GM18951 (cell line): ENCODE measurements around the gene CCNT1.
"Not testable (repeated sequence)": the region's sequence is repeated elsewhere in the genome, so short reads cannot be mapped to it uniquely, and the experiment has no call there.

ENCODE experiments used
- POLR2A ChIP-seq: IDR thresholded peaks from 4 replicates; pipeline ENCODE4 v1.6.1; 2011; ENCODE audit warnings: mild to moderate bottlenecking; ENCODE audit not compliant: insufficient read length, insufficient read depth; ENCODE audit errors: extremely low read depth
- in situ Hi-C: fragments of 300-500 bp; cut with MboI; formaldehyde crosslinking; loops from one replicate; pipeline ENCODE4 v1.12.0; 2022; ENCODE audit warnings: low sequenced_read_pairs, mixed read lengths, inconsistent platforms; ENCODE audit not compliant: unreplicated experiment

The CCNT1 gene

DNA sequence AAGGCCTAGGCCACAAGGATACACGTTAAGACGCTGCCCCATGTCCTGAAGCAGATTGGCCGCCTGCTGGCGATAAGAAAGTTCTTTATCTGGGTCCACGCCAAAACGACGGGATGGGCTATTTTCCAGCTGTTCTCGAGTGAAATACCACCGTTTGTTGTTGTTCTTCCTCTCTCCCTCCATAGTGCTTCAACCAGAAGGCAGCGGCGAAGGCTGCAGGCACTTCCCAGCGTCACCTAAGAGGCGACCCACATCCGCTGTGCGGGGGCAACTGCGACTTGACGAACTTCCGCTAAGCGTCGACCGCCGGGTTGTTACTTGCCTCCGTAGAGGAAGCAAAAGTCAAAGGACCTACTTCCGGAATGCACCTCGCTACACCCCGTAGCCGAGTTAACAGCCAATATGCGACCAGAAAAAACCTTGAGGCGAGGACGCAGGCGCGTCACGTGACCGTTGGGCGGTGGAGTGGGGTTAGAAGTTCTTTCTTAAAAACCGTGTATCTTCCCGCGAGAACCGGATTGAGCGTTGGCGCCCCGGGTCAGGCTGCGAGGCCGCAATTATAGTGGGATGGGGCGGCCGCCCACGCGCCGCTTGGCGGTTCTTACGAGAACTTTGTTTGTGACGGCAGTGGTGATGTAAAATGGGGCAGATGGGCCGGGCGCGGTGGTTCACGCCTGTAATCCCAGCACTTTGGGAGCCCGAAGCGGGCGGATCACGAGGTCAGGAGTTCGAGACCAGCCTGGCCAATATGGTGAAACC, at the start of gene CCNT1:
CCNT1 (minus strand) TSS at position 215 of the 759 bp plus-strand sequence; CDS start at position 183, 32 bp downstream.
- in situ Hi-C loops: no loop called here

DNA sequence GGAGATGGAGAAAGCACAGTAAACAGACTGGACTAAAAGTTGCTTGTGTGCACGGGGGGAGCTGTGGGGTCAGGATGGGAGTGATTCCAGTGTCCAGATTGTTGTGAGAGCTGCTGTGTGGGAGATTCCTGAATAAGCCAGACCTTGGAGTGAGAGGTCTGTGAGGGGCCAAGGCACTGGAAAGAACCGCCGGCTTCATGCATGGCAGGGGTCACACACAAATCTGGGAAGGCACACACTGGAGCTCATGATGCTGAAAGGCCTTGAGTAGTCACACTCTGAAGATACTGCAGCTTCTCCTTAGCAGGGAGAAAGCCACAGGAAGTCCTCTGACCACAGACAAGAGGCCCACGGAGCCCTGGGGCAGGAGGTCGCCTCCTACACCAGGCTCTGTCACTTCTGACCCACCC, 49.3 kb upstream of the CCNT1 start:
- in situ Hi-C loops: no loop called here
- TF ChIP-seq POLR2A: no peak

More for the DNA sequence above, at the start of gene CCNT1:
- TF ChIP-seq POLR2A: peak; percentile 77

DNA sequence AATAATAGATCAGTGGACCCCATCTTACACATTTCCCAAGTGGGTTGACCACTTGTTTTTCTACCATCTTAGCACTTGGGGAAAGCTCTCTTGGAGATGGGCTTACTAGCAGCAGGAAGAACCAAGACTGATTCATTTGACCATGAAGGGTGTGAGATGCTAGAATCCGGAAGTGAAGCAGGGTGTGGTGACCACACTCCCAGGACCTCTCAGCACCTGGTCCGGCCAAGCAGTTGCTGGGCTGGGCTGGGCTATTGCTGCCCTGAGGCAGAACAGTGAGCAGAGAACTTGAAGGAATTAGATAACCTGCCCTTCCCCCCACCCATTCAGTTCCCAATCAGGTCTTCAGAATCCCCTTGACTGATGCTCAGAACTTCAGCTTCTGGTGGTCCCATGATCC, 48.0 kb upstream of the CCNT1 start:
- in situ Hi-C loops: no loop called here
- TF ChIP-seq POLR2A: no peak

GRCh38 chr12:48758737-48759136, 42.2 kb upstream of the CCNT1 start:
- in situ Hi-C loops: no loop called here
- no peak for TF ChIP-seq POLR2A

DNA sequence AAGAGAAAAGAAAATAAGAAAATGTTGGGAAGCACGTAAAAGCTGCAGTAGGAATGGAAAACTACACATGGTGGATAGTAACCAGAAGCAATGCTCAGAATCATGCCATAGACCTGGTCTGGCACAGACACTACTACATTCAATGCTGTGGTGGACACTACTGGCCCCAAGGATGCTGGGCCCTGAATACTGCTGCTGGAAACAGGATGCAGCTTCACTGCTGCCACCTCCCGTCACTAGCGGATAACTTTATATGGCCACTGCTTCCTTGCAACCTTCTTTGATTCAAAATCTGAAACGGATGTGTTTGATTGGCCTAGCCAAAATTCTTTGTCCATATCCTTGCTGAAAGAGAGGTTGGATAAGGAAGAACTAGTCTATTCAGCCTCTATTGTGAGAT, 41.7 kb upstream of the CCNT1 start:
- in situ Hi-C loops: no loop called here
- TF ChIP-seq POLR2A: no peak

DNA sequence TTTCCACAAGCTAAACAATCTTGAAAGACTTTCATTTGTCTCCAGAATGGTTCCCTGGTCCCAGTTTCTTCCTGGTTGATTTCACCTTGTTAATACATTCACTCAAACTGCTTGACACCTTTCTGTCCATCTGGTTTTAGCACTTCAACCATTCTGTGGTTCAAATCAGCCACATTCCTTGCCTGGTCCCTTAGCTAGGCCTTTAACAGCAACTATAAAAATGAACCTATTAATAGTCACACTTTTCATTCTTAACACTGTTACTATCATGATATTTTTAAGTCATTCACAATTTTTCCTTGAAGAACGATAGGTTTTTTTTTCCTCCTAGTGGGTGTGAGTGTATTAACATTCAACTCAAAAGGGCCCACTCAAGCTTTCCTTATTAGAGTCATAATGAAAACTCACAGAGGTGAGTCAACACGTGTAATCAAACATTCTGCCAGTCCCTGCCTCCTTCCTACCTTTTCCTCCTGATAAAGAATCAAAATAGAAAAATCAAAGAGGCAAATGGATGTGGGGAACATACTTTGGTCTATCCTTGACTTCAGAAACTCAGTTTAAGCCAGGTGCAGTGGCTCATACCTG, 34.4 kb upstream of the CCNT1 start:
- in situ Hi-C loops: loop anchor here (5.0 kb wide), 1 partner anchor 46 kb away; no protein-coding TSS in a partner anchor
- TF ChIP-seq POLR2A: no peak

DNA sequence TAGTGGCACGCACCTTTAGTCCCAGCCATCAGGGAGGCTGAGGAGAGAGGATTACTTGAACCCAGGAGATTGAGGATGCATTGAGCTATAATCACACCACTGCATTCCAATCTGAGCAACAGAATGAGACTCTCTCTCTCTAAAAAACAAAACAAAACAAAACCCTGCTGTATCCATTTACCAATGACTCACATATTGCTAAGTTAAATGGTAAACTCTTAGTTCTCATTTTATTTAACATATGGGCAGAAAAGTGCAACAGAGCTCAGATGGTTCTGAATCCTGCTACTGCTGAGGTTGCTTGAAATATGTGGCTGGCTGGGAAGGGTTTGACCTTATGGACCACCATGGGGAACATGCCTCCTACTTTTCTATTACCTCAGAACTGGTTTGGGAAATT, 33.7 kb upstream of the CCNT1 start:
- TF ChIP-seq POLR2A: no peak
- in situ Hi-C loops: loop anchor here (5.0 kb wide), 1 partner anchor 47 kb away; no protein-coding TSS in a partner anchor

- in situ Hi-C loops: no loop called here
- no peak for TF ChIP-seq POLR2A
Observed at GRCh38 chr12:48744251-48745008, 27.9 kb upstream of the CCNT1 start.

GRCh38 chr12:48739618-48740269, 23.2 kb upstream of the CCNT1 start:
- TF ChIP-seq POLR2A: no peak
- in situ Hi-C loops: no loop called here

- TF ChIP-seq POLR2A: no peak
- in situ Hi-C loops: no loop called here
Observed at GRCh38 chr12:48736456-48736855, 19.9 kb upstream of the CCNT1 start.

DNA sequence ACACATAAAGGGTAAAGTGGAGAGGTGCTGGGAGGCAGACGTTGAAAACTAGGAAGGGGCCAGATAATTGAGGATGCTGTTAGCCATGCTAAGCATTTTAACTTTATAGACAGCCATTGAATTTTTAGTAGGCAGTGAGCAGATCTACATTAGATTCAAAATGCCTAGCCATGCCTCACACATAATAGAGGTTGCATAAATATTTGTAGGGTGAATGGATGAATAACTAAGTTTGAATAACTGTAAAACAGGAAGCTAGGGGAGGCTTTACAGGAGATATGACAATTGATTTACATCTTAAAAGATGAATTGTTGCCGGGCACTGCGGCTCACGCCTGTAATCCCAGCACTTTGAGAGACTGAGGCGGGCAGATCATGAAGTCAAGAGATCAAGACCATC, 12.3 kb upstream of the CCNT1 start:
- in situ Hi-C loops: no loop called here

GRCh38 chr12:48720737-48721136, 4.2 kb upstream of the CCNT1 start:
- in situ Hi-C loops: not testable (repeated sequence)

More for the DNA sequence above, 12.3 kb upstream of the CCNT1 start:
- no peak for TF ChIP-seq POLR2A

DNA sequence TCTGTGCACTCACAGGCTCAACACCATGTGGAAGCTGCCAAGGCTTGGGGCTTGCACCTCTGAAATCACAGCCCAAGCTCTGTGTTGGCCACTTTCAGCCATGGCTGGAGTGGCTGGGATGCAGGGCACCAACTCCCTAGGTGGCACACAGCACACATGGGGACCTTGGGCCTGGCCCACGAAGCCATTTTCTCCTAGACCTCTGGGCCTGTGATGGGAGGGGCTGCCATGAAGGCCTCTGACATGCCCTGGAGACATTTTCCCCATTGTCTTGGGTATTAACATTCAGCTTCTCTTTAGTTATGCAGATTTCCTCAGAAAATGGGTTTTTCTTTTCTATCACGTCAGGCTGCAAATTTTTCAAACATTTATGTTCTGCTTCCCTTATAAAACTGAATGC, 3.7 kb upstream of the CCNT1 start:
- in situ Hi-C loops: not testable (repeated sequence)

DNA sequence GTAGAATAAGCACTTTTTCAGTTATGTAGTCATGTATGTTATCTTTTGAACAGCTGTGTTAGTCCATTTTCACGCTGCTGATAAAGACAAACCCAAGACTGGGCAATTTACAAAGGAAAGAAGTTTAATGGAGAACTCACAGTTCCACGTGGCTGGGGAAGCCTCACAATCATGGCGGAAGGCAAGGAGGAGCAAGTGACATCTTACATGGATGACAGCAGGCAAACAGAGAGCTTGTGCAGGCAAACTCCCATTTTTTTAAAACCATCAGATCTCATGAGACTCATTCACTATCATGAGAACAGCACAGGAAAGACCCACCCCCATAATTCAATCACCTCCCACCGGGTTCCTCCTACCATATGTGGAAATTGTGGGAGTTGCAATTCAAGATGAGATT, 2.5 kb upstream of the CCNT1 start:
- in situ Hi-C loops: not testable (repeated sequence)
